Medulla oblongata (tissue), 1 donor: ENCODE measurements around the gene RTBDN.

Source experiments
- DNase-seq: peaks from one replicate; pipeline ENCODE4 v3.0.0-alpha.2; 2015; ENCODE audit errors: extremely low spot score

Gene RTBDN

DNA sequence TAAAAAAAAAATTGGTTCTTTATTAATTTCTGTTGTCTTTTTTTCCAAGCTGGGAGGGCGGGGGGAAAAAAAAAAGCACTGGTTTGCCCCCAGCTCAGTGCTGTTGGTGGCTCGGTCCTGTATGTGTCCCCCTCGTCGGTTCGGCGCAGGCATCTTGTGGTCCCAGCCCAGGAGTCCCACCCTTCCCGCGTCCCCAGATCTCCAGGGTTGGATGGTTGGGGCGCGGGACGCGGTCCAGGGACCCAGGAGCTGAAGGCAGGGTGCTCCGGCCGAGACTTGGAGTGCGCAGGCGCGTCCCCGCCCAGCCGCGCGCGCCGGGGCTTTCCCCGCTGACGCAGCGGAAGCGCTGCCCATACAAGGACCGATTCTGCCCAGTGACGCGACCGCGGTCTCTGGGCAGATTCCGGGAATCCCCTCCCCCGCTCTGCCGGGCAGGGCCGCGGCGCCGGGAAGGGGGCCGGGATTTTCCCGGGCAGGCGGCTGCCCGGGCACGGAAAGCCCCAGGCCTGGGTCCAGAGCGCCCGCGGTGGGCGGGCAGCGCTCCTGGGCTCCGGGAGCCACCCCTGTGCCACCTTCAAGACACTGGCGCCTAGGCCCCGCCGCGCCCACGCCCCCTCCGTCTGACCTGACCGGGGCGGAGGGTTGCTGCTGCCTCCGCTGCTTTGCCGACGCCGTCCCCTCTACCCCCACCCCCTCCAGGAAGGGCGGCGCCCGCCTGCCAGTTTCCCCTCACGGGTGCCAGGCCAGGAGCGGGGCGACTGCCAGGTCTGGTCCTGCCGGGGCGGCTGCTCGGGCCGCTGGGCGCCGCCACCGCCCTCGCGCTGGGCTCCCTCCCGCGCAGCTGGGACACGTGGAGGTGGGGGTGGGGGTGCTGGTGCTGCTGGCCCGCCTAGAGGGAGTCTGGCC is 40.8 kb downstream of the RTBDN start:
- DNase-seq, result peak; percentile 97

DNA sequence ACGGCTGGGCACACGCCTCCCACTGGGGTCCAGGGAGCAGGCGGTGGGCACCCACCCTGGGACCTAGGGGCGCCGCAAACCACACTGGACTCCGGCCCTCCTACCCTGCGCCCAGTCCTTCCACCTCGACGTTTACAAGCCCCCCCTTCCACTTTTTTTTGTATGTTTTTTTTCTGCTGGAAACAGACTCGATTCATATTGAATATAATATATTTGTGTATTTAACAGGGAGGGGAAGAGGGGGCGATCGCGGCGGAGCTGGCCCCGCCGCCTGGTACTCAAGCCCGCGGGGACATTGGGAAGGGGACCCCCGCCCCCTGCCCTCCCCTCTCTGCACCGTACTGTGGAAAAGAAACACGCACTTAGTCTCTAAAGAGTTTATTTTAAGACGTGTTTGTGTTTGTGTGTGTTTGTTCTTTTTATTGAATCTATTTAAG is 41.5 kb downstream of the RTBDN start:
- no peak for DNase-seq

DNA sequence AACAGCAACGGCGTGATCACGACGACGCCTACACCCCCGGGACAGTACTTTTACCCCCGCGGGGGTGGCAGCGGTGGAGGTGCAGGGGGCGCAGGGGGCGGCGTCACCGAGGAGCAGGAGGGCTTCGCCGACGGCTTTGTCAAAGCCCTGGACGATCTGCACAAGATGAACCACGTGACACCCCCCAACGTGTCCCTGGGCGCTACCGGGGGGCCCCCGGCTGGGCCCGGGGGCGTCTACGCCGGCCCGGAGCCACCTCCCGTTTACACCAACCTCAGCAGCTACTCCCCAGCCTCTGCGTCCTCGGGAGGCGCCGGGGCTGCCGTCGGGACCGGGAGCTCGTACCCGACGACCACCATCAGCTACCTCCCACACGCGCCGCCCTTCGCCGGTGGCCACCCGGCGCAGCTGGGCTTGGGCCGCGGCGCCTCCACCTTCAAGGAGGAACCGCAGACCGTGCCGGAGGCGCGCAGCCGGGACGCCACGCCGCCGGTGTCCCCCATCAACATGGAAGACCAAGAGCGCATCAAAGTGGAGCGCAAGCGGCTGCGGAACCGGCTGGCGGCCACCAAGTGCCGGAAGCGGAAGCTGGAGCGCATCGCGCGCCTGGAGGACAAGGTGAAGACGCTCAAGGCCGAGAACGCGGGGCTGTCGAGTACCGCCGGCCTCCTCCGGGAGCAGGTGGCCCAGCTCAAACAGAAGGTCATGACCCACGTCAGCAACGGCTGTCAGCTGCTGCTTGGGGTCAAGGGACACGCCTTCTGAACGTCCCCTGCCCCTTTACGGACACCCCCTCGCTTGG is 42.1 kb downstream of the RTBDN start:
- DNase-seq, result peak; percentile 55

DNA sequence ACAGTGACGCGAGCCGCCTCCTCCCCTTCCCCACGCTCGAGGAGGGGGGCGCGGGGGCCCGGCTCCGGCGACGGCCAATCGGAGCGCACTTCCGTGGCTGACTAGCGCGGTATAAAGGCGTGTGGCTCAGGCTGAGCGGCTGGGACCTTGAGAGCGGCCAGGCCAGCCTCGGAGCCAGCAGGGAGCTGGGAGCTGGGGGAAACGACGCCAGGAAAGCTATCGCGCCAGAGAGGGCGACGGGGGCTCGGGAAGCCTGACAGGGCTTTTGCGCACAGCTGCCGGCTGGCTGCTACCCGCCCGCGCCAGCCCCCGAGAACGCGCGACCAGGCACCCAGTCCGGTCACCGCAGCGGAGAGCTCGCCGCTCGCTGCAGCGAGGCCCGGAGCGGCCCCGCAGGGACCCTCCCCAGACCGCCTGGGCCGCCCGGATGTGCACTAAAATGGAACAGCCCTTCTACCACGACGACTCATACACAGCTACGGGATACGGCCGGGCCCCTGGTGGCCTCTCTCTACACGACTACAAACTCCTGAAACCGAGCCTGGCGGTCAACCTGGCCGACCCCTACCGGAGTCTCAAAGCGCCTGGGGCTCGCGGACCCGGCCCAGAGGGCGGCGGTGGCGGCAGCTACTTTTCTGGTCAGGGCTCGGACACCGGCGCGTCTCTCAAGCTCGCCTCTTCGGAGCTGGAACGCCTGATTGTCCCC is 42.9 kb downstream of the RTBDN start, which contains the start of gene JUNB:
Gene JUNB (plus strand): TSS at position 142 of the 706 bp plus-strand sequence. CDS start 286 bp downstream, at position 428.
- peak; percentile 98 for DNase-seq

DNA sequence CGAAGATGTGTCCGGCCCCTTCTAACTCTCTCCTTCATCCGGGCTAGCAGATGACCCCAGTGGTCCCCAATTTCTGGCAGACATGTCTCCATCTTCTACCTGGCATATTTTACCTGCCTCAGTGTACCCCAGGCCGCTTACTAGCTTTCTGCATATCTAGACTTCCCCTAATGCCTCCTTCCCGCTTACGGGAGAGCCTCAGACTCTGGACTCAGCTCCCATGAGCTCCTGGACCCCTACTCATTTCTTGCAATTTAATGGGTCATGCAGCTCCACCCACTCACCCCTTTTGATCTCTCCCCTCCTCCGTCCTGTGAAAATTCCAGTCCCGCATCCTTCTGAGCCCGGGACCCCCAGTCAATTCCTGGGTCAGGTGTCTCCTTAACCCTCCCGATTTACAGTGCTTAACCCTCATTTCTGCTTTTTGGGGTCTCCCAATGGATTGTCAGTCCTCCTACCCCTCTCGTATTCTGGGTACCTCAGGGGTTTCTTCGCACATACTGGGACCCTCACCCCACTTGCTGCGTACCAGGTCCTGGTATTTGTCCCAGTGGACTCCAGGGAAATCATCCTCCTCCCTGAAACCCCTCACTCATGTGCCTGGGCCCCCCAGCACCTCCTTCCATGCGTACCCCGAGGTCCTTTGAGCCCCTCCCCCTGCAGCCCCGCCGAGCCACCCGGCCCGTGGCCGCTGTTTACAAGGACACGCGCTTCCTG is 43.6 kb downstream of the RTBDN start:
- peak; percentile 48 for DNase-seq

DNA sequence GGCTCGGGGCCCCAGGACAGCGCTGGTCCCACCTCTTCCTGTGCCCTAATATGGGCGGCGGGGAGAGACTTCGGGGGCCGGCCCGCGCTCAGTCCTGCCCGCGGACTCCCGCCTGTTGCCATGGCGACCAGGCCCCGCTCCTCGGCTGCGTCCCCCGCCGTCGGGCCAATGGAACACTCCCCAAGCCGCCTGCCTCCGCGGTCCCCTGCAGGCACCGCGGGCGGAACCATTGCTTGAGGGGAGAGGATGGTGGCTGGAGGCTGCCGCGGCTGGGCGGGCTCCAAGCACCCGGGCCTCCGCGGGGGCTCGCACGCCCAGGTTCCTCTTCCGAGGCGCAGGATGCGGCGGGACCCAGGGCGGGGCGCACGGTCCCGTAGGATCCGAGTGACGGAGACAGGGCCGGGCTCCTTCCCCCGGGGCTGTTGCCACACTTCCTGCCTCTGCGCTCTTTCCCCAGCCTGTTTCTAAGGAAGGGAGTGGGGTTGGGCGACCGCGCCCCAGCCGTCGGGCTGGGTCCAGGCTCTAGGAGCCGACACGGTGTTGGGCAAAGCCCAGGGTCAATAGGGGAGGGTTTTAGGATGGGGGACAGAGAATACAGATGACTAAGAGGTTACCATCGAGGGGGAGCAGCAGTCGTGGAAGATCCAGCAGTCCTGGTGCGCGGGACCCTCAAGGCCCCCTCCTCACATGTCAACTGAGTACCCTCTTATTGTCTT is 44.3 kb downstream of the RTBDN start:
- peak; percentile 96 for DNase-seq

DNA sequence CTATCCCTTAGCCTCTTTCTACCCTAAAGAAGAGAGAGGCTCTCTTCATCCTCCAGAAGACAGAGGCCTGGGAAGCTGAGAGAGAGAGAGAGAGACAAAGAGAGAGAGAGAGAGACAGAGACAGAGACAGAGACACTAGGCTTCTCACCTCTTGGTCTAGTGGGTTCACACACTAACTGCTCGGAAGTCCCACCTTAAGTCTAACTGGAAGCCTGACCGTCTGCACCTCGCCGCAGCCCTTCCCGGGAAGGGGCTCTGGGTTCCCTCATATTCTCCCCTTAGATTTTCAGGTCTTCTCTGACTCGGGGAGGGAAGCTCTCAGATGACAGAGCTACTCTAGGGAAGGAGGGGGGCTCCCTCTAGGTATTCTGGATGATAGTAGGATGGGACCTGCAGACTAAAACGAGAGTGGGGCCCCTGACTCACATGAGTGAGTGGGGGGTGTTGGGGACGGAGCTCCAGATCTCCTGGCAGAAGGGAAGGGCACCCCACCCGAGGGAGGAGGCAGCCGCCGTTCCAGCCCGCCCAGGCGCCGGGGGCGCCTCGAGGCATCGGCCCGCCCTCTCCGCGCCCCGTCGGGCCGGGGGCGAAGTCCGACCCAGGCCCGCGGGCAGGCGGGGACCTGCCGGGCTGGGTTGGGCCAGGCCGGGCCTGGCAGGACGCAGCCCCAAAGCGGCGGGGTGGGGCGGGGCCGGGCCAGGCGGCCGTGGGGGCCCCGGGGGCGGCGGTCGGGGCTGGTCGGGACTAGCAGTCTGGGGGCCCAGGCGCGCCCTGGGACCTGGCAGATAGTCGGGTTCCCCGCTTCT is 45.1 kb downstream of the RTBDN start:
- no peak for DNase-seq

DNA sequence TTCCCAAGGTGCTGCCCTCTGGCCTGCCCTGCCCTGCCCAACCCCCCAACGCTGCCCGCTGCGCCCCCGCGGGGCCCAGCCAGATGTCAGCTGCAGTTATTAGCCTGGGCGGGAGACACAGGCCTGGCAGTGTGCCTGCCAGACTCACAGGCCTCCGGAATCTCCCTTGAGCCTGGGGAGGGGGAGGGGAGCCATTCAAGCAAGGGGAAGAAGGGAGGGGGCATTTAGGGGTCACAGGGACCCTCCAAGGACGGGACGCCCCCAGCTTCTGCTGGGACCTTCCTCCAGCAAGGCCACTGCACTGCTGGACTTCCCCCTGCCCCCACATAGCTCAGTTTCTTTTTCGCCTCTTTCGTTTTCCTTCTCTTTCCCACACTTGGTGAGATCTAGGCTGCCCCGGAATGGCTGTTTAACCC is 45.7 kb downstream of the RTBDN start:
- DNase-seq, result peak; percentile 84

DNA sequence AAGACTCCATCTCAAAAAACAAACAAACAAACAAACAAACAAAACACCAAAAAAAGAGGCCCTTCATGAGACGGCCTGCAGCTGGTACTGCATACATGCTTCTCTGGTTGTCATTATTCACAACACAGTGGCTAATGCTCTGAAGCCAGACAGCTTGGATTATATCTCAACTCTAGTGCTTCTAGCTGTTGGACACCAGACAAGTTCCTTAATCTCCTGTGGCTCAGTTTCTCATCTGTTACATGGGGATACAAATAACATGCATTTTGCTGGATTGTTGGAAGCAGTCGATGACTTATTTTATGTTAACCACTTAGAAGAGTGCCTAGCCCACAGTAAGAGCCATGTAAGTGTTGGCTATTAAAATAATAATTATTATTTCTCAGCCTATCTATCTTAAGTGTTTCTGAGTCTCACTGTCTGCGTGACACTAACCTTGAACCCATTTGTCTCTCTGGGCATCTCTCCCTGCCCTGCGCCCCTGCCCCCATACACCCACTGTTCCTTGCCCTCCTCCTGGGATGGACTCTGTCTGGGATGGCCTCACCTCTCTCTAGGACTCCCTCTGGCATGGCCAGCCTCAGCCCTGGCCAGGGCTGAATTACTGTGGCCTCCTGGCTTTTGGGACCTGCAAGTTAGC is 46.2 kb downstream of the RTBDN start:
- DNase-seq, result peak; percentile 36

DNA sequence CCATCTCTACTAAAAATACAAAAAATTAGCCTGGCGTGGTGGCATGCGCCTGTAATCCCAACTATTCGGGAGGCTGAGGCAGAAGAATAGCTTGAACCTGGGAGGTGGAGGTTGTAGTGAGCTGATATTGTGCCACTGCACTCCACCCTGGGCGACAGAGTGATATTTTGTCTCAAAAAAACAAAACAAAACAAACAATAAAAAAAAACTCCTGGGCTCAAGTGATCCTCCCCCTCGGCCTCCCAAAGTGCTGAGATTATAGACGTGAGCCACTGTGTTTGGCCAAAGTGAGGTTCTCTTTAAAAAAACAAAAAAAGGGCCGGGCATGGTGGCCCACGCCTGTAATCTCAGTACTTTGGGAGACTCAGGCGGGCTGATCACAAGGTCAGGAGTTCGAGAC is 46.9 kb downstream of the RTBDN start:
- DNase-seq, result no peak

DNA sequence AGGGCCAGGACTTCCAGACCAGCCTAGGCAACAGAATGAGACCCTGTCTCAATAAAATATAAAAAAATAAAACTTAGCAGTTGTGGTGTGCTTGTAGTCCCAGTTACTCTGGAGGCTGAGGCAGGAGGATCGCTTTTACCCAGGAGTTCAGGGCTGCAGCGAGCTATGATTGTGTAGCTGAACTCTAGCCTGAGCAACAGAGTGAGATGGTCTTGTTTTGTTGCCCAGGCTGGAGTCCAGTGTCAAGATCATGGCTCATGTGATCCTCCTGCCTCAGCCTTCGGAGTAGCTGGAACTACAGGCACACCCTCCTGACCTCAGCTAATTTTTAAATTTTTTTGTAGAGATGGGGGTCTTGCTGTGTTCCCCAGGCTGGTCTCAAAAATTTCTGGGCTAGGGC is 47.4 kb downstream of the RTBDN start:
- DNase-seq, result peak; percentile 31

DNA sequence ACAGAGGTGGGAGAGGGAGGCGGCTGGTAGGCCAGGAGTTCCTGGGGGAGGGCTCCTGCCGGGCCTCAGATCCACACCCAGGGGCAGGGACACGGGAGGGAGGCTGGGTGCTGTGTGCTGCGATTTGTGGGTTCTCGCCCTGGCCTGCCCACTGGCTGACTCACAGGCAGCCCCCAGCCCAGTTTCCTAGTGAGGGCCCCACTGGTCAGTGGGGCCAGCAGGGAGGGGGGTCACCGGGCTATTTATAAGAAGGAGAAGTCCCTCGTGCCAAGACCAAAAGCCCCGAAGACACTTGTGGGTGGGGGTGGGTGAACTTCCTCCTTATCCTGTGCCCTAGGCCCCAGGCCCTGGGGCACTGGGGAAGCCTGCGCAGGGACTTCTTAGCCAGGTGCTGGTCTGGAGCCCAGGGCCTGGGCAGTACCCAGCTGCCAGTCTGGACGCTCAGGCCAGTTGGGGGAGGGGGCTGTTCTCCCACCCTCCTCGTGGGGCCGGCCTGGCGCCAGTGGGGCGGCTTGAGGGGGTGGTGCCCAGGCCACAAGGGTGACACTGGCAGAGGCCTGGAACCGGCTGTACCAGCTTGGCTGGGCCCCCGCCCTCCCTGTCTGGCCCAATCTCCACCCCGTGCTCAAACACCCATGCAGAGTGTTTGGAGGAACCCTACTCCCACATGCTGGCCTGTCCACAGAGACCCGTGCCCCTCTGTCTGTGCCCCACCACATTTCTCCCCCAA is 48.1 kb downstream of the RTBDN start:
- DNase-seq, result peak; percentile 87

DNA sequence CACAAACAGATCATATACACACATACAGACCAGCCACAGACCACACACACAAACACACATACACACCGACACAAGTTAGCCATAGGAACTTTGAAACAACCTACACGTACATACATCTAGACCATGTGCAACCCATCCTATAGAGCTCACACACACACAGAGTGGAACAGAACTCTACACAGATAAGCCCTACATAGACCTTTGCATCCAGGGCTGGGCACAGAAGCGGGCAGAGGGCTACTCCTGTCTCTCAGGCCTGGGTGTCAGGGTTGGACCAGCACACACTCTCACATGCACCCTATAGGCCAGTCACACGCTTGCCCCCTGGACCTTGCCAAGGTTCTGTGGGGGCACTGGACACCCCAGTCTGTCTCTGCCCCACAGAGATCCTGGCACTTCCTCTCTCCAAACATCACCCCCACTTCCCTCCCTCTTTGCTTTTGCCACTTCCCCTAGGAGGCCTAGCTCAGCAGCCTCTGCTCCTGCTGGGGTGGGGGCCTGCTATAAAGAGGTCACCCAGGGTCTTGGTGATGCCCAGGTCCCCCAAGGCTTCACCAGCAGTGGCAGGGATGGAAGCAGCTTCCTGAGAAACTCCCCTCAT is 48.8 kb downstream of the RTBDN start:
- DNase-seq, result peak; percentile 79

DNA sequence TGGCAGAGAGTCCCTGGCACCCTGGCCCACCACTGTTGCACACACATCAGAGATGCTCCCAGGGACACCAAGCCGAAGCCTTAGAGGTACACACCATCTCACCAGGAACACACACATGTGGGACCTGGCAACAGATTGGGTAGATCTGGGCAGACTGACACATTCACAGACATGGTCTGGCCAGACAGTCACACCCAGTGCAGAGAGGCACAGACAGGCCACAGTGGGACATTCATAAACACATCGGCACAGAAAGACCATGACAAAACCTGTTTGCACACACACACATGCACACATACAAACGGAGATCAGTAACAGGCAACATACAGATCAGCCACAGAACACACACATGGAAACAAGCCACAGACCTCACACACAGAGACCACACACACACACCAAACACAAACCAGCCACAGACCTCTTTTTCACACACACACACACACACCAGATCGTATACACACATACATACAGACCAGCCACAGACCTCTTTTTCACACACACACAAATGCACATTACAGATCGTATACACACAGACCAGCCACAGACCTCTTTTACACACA is 49.4 kb downstream of the RTBDN start:
- no peak for DNase-seq

DNA sequence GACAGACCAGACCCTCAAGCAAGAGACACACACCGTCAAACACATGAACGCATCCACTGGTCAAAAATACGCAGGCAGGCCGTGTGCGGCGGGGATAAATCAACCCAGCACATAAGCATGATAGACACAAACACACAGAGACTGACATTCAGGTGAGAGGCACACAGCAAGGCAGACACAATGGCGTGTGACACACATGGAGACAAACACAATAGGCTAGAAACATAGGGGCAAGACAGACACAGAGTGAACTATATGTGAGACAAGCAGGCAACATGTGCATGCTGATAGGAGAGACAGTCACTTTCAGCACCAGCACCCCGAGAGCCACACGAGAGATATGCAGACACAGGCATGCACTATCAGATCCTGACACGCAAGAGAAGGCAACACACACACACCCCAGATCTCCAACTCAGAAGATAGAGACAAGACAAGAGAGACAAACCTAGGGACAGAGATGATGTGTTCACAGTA is 49.9 kb downstream of the RTBDN start:
- no peak for DNase-seq

DNA sequence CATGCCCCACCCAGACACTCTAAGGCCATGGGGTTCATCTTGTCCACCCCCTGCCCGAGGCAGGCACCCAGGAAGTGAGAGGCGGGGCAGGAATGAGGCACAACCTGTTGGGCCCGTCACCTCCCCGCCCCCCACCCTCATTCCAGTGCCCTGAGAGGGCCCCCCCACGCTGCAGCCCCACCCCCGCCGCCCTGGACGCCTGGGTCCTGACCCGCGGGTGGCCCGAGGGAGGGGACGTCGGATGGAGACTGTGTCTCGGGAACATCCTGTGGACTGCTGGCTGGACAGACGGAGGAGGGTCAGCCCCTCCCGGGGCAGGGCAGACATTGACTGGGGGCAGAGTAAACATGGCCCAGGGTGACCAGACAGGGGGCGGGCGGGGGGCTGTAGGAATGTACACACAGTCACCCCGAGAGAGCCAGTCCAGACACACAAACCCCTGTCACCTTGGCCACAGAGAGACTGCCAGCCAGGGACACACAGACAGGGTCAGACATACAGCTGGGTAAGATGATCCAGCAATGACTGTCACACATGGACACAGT is 50.5 kb downstream of the RTBDN start:
- peak; percentile 17 for DNase-seq

DNA sequence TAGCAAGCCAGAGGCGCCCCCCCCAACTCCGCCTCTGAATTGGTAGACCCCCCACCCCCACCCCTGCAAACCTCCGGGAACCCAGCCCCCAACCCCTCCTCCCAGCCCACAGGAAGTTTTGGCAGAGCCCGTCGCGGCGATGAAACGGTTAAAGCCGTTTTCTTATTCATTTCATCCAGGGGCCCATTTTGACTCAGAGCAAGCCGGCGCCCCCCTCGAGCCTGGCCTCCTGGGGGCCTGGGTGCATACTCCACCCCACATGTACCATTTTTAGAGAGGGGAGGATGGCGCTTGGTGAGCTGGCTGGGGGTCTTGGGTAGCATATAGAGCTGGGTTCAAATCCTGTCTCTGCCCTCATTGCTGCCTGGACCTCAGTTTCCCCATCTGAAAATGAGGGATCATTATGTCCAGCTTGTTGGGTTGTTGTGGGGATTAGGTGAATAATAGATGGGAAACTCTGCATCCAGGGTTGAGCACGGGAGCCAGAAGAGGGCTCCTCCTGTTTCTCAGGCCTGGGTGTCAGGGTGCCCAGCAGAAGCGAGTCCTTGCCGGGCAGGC is 51.0 kb downstream of the RTBDN start:
- DNase-seq, result no peak
